ENCODE data around the gene MPP2. TPM values are rescaled to one million over a fixed set of nuclear protein-coding genes. Genes with fewer than 3 reads are reported as not detected.
A peak's percentile ranks its signal among the peaks of the same experiment; 100 is the strongest.
"Not testable (repeated sequence)": the region's sequence is repeated elsewhere in the genome, so short reads cannot be mapped to it uniquely, and the experiment has no call there.

MPP2 gene
- total and polyA plus RNA-seq, 4 donors = 12.1 to 43.4 (median 31.2) TPM

- Histone ChIP-seq H3K27me3 (ENCODE audit: control insufficient read depth, insufficient read depth, low read length) (peaks cover 5% of the 10 kb centered on the region), H3K4me1 (ENCODE audit: control insufficient read depth, insufficient read depth, low read length) (peaks cover 4% of the 10 kb centered on the region), H3K4me3 (ENCODE audit: low read depth, low read length) (no peak overlapping the region), H3K36me3 (ENCODE audit: control insufficient read depth, insufficient read depth, low read length) (no peaks in the 10 kb centered on the region), H3K27ac (ENCODE audit: low read depth, low read length) (no peak overlapping the region), H3K9me3 (ENCODE audit: control insufficient read depth, insufficient read depth, low read length) (no peaks in the 10 kb centered on the region)
- DNase-seq (ENCODE audit: low read depth in 4 of 6, low spot score in 6 of 6) = no peak
- WGBS (ENCODE audit: insufficient coverage) = 92% methylated on average over 4 of the region's 4 CpGs
Measured at GRCh38 chr17:43932923-43933322, 25.6 kb upstream of the MPP2 start.

GRCh38 chr17:43932357-43932756, 25.0 kb upstream of the MPP2 start:
- Histone ChIP-seq H3K27ac (ENCODE audit: low read depth, low read length) (no peak overlapping the region), H3K4me1 (ENCODE audit: control insufficient read depth, insufficient read depth, low read length) (peaks cover 4% of the 10 kb centered on the region), H3K27me3 (ENCODE audit: control insufficient read depth, insufficient read depth, low read length) (peaks cover 11% of the 10 kb centered on the region), H3K36me3 (ENCODE audit: control insufficient read depth, insufficient read depth, low read length) (no peaks in the 10 kb centered on the region), H3K4me3 (ENCODE audit: low read depth, low read length) (no peak overlapping the region), H3K9me3 (ENCODE audit: control insufficient read depth, insufficient read depth, low read length) (no peaks in the 10 kb centered on the region)
- 82% methylated on average over 10 of the region's 10 CpGs for WGBS (ENCODE audit: insufficient coverage)
- DNase-seq (ENCODE audit: low read depth in 4 of 6, low spot score in 6 of 6) = no peak

DNA sequence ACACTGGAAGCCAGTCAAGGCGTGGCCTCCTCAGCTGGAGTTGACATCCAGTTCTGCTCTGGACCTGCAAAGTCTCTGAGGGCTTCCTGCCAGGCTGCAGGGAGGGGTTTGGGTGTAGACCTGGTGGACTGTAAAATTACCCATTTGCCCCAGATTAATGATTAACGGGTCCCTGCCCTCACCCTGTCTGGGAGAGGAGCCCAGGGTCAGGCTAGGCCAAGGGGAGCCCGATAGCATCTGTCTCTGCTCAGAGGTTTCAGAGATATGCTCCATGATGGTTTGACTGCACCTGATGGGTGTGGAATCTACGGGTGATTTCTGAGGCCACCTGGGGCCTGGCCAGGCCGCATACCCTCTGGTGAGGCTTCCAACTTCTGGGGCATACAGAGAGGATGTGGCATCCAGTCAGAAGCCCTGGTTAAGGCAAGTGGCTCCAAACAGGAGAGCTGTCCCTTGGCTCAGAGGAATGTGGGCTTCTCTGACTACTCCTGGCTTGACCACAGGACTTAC, 23.8 kb upstream of the MPP2 start:
- no peaks in the 10 kb centered on the region for H3K36me3 ChIP-seq (ENCODE audit: control insufficient read depth, insufficient read depth, low read length)
- no peaks in the 10 kb centered on the region for H3K9me3 ChIP-seq (ENCODE audit: control insufficient read depth, insufficient read depth, low read length)
- WGBS (ENCODE audit: insufficient coverage) = 75% methylated on average over 4 of the region's 5 CpGs
- no peak for DNase-seq (ENCODE audit: low read depth in 4 of 6, low spot score in 6 of 6)
- peaks cover 20% of the 10 kb centered on the region for H3K27me3 ChIP-seq (ENCODE audit: control insufficient read depth, insufficient read depth, low read length)
- H3K27ac ChIP-seq (ENCODE audit: low read depth, low read length) = no peak overlapping the region
- no peak overlapping the region for H3K4me3 ChIP-seq (ENCODE audit: low read depth, low read length)
- H3K4me1 ChIP-seq (ENCODE audit: control insufficient read depth, insufficient read depth, low read length) = peaks cover 11% of the 10 kb centered on the region

GRCh38 chr17:43928609-43929008, 21.3 kb upstream of the MPP2 start:
- no CpG with 5 or more reads among the region's 1 CpG for WGBS (ENCODE audit: insufficient coverage)
- DNase-seq (ENCODE audit: low read depth in 4 of 6, low spot score in 6 of 6) = no peak
- H3K9me3 ChIP-seq (ENCODE audit: control insufficient read depth, insufficient read depth, low read length) = no peaks in the 10 kb centered on the region
- no peak overlapping the region for H3K4me3 ChIP-seq (ENCODE audit: low read depth, low read length)
- peaks cover 11% of the 10 kb centered on the region for H3K4me1 ChIP-seq (ENCODE audit: control insufficient read depth, insufficient read depth, low read length)
- H3K36me3 ChIP-seq (ENCODE audit: control insufficient read depth, insufficient read depth, low read length) = no peaks in the 10 kb centered on the region
- no peak overlapping the region for H3K27ac ChIP-seq (ENCODE audit: low read depth, low read length)
- peaks cover 31% of the 10 kb centered on the region for H3K27me3 ChIP-seq (ENCODE audit: control insufficient read depth, insufficient read depth, low read length)

GRCh38 chr17:43927929-43928328, 20.6 kb upstream of the MPP2 start:
- no CpG with 5 or more reads among the region's 5 CpGs for WGBS (ENCODE audit: insufficient coverage)
- not testable (repeated sequence) for H3K36me3 ChIP-seq (ENCODE audit: control insufficient read depth, insufficient read depth, low read length); H3K4me3 ChIP-seq (ENCODE audit: low read depth, low read length); H3K27ac ChIP-seq (ENCODE audit: low read depth, low read length); H3K9me3 ChIP-seq (ENCODE audit: control insufficient read depth, insufficient read depth, low read length); DNase-seq (ENCODE audit: low read depth in 4 of 6, low spot score in 6 of 6)
- peaks cover 11% of the 10 kb centered on the region for H3K4me1 ChIP-seq (ENCODE audit: control insufficient read depth, insufficient read depth, low read length)
- peaks cover 31% of the 10 kb centered on the region for H3K27me3 ChIP-seq (ENCODE audit: control insufficient read depth, insufficient read depth, low read length)

GRCh38 chr17:43927060-43927864, 19.9 kb upstream of the MPP2 start:
- 2% methylated on average over 29 of the region's 42 CpGs for WGBS (ENCODE audit: insufficient coverage)
- Histone ChIP-seq H3K4me3 (ENCODE audit: low read depth, low read length) (peak overlapping the region; percentile 24), H3K9me3 (ENCODE audit: control insufficient read depth, insufficient read depth, low read length) (no peaks in the 10 kb centered on the region), H3K36me3 (ENCODE audit: control insufficient read depth, insufficient read depth, low read length) (no peaks in the 10 kb centered on the region), H3K27me3 (ENCODE audit: control insufficient read depth, insufficient read depth, low read length) (peaks cover 31% of the 10 kb centered on the region), H3K27ac (ENCODE audit: low read depth, low read length) (no peak overlapping the region), H3K4me1 (ENCODE audit: control insufficient read depth, insufficient read depth, low read length) (peaks cover 11% of the 10 kb centered on the region)
- peak in 1 of 6 donors; percentile 17 for DNase-seq (ENCODE audit: low read depth in 4 of 6, low spot score in 6 of 6)

DNA sequence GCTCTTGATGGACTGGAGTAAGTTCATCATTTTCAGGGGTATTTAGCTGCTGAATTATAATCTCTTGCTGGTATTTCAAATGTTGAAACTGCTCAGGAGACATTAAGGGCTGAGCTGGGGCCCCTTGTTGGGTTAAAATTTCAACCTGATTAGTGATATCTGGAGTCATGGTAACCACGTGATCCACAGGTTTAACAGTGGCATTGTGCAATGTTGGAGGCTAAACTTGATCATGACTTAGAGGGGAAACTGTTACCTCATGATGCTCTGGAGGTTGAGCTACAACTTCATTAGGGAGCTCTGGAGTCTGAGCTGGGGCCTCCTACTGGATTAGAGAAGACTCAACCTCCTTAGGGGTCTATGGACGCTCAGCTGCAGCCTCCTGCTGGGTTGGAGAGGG, 17.2 kb upstream of the MPP2 start:
- H3K9me3 ChIP-seq (ENCODE audit: control insufficient read depth, insufficient read depth, low read length) = no peaks in the 10 kb centered on the region
- WGBS (ENCODE audit: insufficient coverage) = 75% methylated on average over 1 of the region's 2 CpGs
- H3K4me1 ChIP-seq (ENCODE audit: control insufficient read depth, insufficient read depth, low read length) = peaks cover 11% of the 10 kb centered on the region
- no peak overlapping the region for H3K27ac ChIP-seq (ENCODE audit: low read depth, low read length)
- peaks cover 31% of the 10 kb centered on the region for H3K27me3 ChIP-seq (ENCODE audit: control insufficient read depth, insufficient read depth, low read length)
- DNase-seq (ENCODE audit: low read depth in 4 of 6, low spot score in 6 of 6) = no peak
- H3K4me3 ChIP-seq (ENCODE audit: low read depth, low read length) = no peak overlapping the region
- H3K36me3 ChIP-seq (ENCODE audit: control insufficient read depth, insufficient read depth, low read length) = no peaks in the 10 kb centered on the region

- peaks cover 11% of the 10 kb centered on the region for H3K4me1 ChIP-seq (ENCODE audit: control insufficient read depth, insufficient read depth, low read length)
- DNase-seq (ENCODE audit: low read depth in 4 of 6, low spot score in 6 of 6) = no peak
- peaks cover 33% of the 10 kb centered on the region for H3K27me3 ChIP-seq (ENCODE audit: control insufficient read depth, insufficient read depth, low read length)
- H3K36me3 ChIP-seq (ENCODE audit: control insufficient read depth, insufficient read depth, low read length) = no peaks in the 10 kb centered on the region
- no peak overlapping the region for H3K4me3 ChIP-seq (ENCODE audit: low read depth, low read length)
- H3K9me3 ChIP-seq (ENCODE audit: control insufficient read depth, insufficient read depth, low read length) = no peaks in the 10 kb centered on the region
- H3K27ac ChIP-seq (ENCODE audit: low read depth, low read length) = no peak overlapping the region
- 51% methylated on average over 9 of the region's 10 CpGs for WGBS (ENCODE audit: insufficient coverage)
Measured at GRCh38 chr17:43920500-43921095, 13.3 kb upstream of the MPP2 start.

GRCh38 chr17:43918026-43918389, 10.7 kb upstream of the MPP2 start:
- WGBS (ENCODE audit: insufficient coverage) = 75% methylated on average over 12 of the region's 13 CpGs
- Histone ChIP-seq H3K27ac (ENCODE audit: low read depth, low read length) (no peak overlapping the region), H3K4me3 (ENCODE audit: low read depth, low read length) (no peak overlapping the region), H3K27me3 (ENCODE audit: control insufficient read depth, insufficient read depth, low read length) (peaks cover 31% of the 10 kb centered on the region), H3K9me3 (ENCODE audit: control insufficient read depth, insufficient read depth, low read length) (no peaks in the 10 kb centered on the region), H3K36me3 (ENCODE audit: control insufficient read depth, insufficient read depth, low read length) (no peaks in the 10 kb centered on the region), H3K4me1 (ENCODE audit: control insufficient read depth, insufficient read depth, low read length) (peaks cover 11% of the 10 kb centered on the region)
- DNase-seq (ENCODE audit: low read depth in 4 of 6, low spot score in 6 of 6) = no peak
